GM12892 (cell line): ENCODE data around the gene MPZL1. TPM values are rescaled to one million over a fixed set of nuclear protein-coding genes. Genes with fewer than 3 reads are reported as not detected.
A peak's percentile ranks its signal among the peaks of the same experiment; 100 is the strongest.

Experiments
- DNase-seq: peaks from one replicate; pipeline ENCODE4 v3.0.0; 2011; ENCODE audit not compliant: insufficient read length
- FAIRE-seq: peaks from 2 replicates; lab custom pipeline; 2011; peaks lifted over from hg19 to GRCh38; lab: Jason Lieb, UNC
- POLR2A ChIP-seq: IDR thresholded peaks from 2 replicates; pipeline ENCODE4 v1.6.1; 2011; ENCODE audit warnings: low read depth, low read length, control low read depth
- POLR2AphosphoS5 ChIP-seq: IDR thresholded peaks from 2 replicates; pipeline ENCODE4 v1.6.1; 2011; ENCODE audit warnings: low read depth, low read length, control low read depth
- TAF1 ChIP-seq: IDR thresholded peaks from 2 replicates; pipeline ENCODE4 v1.6.1; 2011; ENCODE audit warnings: low read depth, mild to moderate bottlenecking, control low read depth, low read length, borderline replicate concordance
- polyA plus RNA-seq: library from polyadenylated mRNA; unstranded; fragments of >200 nt; gene quantifications from one replicate; pipeline ENCODE4 v1.2.1, GENCODE V29; 2012; ENCODE audit warnings: missing spikeins, inconsistent platforms; ENCODE audit not compliant: missing spikeins

Gene MPZL1
- 31.9 TPM for polyA plus RNA-seq

DNA sequence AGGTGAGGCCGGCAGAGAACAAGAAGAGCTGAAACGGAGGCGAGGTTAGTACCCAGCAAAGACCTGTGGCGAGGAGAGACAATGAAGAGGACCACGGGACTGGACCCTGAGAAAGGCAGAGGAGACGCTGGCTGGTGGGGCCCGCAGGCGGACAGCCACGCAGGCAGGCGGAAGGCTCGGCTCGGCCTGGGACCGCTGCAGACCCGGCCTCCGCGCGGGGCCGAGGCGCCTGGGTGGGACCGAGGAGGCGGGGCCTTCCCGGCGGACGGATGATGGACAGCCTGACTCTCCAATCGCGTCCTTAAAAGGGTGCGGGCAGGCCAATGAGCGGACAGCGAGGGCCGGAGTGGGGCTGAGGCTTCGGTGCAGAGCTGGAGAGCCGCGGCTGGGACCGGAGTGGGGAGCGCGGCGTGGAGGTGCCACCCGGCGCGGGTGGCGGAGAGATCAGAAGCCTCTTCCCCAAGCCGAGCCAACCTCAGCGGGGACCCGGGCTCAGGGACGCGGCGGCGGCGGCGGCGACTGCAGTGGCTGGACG is at the start of gene MPZL1:
MPZL1 (plus strand) TSS at position 366 of the 535 bp plus-strand sequence. CDS start 170 bp downstream, outside the sequence.
- TF ChIP-seq POLR2AphosphoS5 (0 out of 2 replicates have a peak, but pooled peaks have one; percentile 15), TAF1 (peak; percentile 42; the same call in 1 of the 2 replicates), POLR2A (peak; percentile 68; the same call in 1 of the 2 replicates)
- DNase-seq (peak; percentile 95), FAIRE-seq (peak; percentile 90)

DNA sequence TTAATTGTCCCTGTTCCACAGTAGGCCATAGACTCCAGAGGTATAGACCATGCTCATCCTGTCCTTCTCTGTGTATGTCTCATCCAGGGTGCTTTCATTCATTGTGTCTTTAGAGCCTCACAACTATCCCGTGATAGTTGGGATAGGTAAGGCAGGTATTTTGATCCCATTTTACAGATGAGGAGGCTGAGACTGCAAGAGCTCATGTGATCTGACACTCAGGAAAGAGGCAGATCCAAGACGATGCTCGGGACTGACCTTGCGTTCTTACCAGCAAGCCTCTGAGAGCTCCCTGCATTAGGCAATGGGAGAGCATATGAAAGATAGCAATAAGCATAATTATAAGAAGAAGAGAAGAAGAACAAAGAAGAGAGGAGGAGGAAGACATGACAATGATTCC is 49.0 kb upstream of the MPZL1 start:
- DNase-seq (no peak), FAIRE-seq (no peak)
- TF ChIP-seq POLR2A (no peak), TAF1 (no peak), POLR2AphosphoS5 (no peak)

GRCh38 chr1:167673265-167673664 is 48.5 kb upstream of the MPZL1 start:
- DNase-seq (no peak), FAIRE-seq (no peak)
- TF ChIP-seq TAF1 = no peak
- TF ChIP-seq POLR2A = no peak
- TF ChIP-seq POLR2AphosphoS5 = no peak

DNA sequence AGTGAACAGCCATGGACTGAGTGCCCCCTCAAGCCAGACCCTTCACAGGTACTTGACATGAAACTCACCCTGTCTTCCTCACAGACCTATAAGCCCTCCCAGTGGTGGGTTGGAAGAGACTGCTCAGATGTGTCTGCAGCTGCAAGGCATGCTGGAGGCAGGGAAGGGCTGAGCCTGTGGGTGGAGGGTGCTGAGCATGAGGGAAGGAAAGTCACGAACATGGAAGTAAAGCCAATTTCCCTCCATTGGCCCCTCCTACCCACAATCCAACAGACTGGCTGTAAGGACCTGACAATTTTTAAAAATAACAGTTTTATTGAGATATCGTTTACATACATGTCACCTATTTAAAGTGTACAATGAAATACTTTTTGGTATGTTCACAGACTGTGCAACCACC is 47.6 kb upstream of the MPZL1 start:
- FAIRE-seq (no peak), DNase-seq (no peak)
- TF ChIP-seq POLR2A (no peak), POLR2AphosphoS5 (no peak), TAF1 (no peak)

GRCh38 chr1:167675440-167675839 is 46.3 kb upstream of the MPZL1 start:
- TF ChIP-seq TAF1 = no peak
- no peak for TF ChIP-seq POLR2A
- TF ChIP-seq POLR2AphosphoS5 = no peak
- no peak for FAIRE-seq
- no peak for DNase-seq

DNA sequence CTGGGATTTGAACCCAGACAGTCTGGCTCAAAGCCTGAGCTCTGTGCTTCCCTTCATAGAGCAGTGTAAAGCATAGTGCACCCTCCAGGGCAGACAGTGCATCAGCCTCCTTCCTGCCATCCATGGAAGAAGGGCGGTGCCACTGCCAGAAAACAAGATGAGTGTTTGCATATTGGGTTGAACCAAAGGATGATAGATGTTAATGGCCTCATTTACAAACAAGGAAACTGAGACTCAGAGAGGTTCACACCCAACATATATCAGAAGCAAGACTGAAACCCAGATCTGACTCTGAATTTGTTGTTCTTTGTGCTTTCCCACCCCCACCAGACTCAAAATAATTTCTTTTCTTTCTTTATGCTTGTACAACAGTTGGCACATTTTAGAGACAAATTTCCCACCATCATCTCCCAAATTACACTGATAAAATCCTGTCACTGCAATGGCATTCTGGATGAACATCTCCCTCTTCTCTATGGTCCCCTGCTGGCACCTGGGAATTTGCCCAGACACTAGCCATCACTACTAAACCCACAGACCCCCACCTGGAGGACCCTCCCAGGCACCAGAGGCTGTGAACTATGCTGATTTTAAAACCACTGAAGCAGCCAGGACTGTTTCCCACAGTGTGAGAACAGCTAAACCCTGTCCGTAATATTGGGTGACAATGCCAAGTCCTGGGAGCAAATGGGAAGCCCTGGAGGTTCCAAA is 45.4 kb upstream of the MPZL1 start:
- DNase-seq (no peak), FAIRE-seq (peak; percentile 5)
- TF ChIP-seq POLR2AphosphoS5 (no peak), POLR2A (no peak), TAF1 (no peak)

- FAIRE-seq = no peak
- DNase-seq = no peak
- TF ChIP-seq TAF1 (no peak), POLR2A (no peak), POLR2AphosphoS5 (no peak)
These were observed 44.6 kb upstream of the MPZL1 start for GRCh38 chr1:167676916-167677848.

DNA sequence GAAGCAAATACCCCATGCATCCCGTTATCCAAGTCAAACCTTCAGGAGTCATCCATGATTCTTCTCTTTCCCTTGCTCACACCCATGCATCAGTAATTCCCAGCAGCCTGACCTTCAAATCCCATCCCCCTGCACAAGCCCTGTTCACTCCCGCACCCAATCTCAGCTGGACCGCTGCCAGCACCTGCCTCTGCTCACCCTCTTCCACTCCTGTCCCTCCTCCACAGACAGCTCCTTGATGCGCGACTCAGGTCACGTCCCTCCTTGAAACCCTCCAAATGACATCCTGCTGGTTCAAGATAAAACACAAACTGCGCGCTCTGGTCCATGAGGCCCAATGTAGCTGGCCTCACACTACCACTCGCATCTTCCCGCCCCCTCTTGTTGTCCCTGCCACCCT is 43.4 kb upstream of the MPZL1 start:
- DNase-seq = no peak
- TF ChIP-seq TAF1 (no peak), POLR2A (no peak), POLR2AphosphoS5 (no peak)

DNA sequence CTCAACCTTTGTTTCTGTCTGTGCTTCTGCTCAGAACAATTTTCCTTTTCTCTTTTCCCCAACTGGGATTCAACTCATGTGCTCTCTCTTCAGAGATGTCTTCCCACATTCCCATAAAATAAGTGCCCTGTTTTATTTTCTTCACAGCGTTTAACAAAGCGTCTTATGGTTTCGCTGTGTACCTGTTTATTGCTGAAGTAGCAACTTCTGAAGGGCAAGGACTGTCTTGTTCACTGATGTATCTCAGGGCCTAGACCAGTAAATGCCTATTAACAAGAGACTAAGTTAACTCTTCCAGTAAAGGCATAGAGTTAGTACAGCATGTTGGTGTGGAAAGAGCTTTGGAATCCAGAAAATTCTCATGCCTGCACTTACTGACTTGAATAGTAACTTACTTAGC is 42.9 kb upstream of the MPZL1 start:
- TF ChIP-seq POLR2AphosphoS5 = no peak
- no peak for TF ChIP-seq POLR2A
- no peak for DNase-seq
- FAIRE-seq = no peak

More for the DNA sequence above, 43.4 kb upstream of the MPZL1 start:
- FAIRE-seq = no peak

DNA sequence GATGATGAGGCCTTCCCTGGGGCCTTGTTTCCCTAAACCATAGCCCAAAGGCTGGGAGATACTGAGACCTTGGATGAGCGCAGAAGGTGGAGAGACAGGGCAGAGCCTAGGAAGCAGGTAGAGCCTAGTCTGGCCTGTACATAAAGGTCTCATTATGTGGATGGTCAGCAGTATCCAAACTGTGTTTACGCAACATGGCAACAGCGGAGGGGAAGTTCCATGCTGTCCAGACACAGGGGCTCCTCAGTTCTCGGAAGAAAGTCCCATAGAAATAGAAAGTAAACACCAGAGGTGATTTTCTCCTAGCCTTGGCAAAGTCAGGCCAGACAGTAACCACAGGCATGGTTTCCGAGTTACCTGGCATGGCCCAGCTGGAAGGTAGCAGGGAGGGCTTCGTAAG is 42.1 kb upstream of the MPZL1 start:
- DNase-seq = no peak
- FAIRE-seq = no peak
- TF ChIP-seq POLR2A (no peak), POLR2AphosphoS5 (no peak), TAF1 (no peak)

DNA sequence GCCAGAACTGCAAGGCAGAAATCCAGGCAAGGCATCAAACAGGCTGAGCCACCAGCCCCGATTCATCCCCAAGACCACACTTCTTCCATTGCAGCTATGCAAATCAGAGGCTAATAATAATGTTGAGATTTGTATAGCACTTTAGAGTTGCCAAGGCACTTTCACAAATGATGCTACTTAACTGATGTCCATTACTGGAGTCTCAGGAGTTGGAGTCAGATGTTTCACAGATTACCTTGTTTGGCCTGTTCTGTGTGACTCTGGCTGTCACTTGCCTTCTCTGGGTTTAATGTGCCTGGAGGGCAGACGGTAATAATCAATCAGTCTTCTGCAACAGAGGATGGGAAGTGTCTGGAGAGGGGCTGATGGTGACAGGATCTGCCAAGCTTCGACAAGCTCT is 40.8 kb upstream of the MPZL1 start:
- TF ChIP-seq POLR2AphosphoS5 (no peak), TAF1 (no peak), POLR2A (no peak)
- FAIRE-seq = no peak
- no peak for DNase-seq
